GM06990 (cell line): ENCODE measurements around the gene AKAP12.

Source experiments
- DNase-seq: peaks from one replicate; pipeline ENCODE4 v3.0.0-alpha.2; 2011; ENCODE audit not compliant: insufficient read length; ENCODE audit errors: extremely low read depth
- H3K27me3 ChIP-seq: replicated peaks from 2 replicates; pipeline ENCODE4 v1.6.0; 2011; ENCODE audit warnings: low read length; ENCODE audit not compliant: control insufficient read depth, insufficient read depth
- H3K36me3 ChIP-seq: 2 replicates; pipeline ENCODE4 v1.5.1; 2011; ENCODE audit warnings: low read length; ENCODE audit not compliant: control insufficient read depth, insufficient read depth
- H3K4me3 ChIP-seq: replicated peaks from 2 replicates; pipeline ENCODE4 v1.5.1; 2011; ENCODE audit warnings: low read depth, mild to moderate bottlenecking, control low read depth, low read length
- TF ChIP-seq, protein P1 (sequence below): IDR thresholded peaks from 2 replicates; pipeline ENCODE4 v1.5.1; 2011; ENCODE audit warnings: low read length, control low read depth, mild to moderate bottlenecking, inconsistent platforms; ENCODE audit not compliant: insufficient read depth, poor library complexity, severe bottlenecking

AKAP12 gene

DNA sequence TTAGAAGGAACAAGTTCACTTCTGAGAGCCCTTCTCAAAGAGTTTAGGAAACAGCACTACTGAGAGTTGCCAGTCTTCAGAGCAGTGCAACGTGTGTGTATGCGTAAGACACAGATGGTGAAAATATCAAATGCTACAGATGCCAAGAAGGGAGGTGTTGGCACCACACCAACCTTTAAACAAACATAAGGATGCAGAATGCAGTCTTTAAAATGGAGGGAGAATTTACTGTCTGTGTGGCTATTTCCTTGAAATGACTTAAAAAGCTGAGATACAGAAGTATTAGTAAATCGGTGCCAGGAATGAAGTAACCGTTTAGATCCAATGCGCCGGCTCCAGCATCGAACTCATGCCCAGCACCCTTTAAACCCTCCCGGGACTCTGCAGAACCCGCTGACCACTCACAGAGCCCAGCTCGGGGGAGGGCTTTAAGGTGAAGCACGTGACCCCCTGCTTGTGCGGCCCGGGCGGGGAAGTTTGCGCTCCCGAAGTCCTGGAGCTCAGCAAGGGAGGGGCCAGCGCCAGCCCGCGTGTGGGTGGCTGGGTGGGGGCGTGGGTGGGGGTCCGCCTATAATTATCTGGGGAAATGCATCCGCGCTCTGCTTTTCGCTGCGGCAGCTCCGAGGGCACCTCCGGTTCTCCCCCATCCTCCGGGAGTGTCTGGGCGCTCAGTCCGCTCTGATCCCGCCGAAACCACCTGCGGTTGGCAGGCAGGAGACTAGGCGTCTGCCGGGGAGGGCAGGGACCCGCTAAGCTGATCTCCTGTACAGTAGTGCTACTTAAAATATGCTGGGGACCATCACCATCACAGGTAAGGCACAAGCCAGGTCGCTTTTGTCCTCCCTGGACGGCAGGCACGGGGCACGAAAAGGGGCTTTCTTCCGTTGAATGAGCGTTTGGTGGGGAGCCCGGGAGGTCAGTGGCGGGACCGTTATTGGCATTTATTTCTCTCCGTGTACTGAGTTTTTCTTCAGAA is 85.6 kb downstream of the AKAP12 start:
- TF ChIP-seq, protein P1, sequence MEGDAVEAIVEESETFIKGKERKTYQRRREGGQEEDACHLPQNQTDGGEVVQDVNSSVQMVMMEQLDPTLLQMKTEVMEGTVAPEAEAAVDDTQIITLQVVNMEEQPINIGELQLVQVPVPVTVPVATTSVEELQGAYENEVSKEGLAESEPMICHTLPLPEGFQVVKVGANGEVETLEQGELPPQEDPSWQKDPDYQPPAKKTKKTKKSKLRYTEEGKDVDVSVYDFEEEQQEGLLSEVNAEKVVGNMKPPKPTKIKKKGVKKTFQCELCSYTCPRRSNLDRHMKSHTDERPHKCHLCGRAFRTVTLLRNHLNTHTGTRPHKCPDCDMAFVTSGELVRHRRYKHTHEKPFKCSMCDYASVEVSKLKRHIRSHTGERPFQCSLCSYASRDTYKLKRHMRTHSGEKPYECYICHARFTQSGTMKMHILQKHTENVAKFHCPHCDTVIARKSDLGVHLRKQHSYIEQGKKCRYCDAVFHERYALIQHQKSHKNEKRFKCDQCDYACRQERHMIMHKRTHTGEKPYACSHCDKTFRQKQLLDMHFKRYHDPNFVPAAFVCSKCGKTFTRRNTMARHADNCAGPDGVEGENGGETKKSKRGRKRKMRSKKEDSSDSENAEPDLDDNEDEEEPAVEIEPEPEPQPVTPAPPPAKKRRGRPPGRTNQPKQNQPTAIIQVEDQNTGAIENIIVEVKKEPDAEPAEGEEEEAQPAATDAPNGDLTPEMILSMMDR, result no peak
- no peak for DNase-seq
- H3K36me3 ChIP-seq, result no peaks in the 10 kb centered on the region
- no peaks in the 10 kb centered on the region; the same call in 1 of the 2 replicates for H3K27me3 ChIP-seq
- H3K4me3 ChIP-seq, result peak overlapping the region; percentile 47

DNA sequence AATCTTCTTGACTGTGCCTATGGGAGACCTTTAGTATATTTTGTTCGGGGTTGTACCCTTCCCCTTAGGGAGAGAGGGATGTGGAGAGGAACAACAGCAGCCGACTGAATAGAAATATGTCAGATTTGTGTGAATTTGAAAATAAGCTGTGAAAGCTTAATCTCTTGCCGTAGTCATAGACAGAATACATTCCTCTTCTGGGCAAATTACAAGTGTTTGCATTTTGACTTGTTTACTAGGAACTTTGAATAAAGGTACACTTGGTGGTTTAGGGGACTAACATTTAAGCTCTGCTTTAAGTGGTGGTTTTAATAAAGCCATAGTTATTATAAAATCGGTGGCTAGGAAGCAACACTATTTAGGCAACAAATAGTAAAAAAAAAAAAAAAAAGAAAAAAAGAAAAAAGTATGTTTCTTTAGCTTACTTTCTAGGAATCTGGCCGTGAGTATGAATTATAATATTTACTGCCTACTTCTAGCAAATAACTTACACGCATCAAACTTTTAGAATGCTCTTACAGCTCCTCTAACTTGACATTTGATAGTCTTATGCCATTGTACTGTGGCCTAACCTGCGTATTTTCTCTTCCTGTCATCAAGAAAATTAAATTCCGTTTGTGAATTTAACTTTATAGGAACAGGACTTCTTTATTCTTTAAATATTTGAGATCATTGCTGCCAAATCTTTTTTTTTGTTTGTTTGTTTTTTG is 86.5 kb downstream of the AKAP12 start:
- no peak overlapping the region for H3K4me3 ChIP-seq
- no peaks in the 10 kb centered on the region for H3K36me3 ChIP-seq
- no peaks in the 10 kb centered on the region; the same call in 1 of the 2 replicates for H3K27me3 ChIP-seq
- TF ChIP-seq, protein P1, result no peak
- no peak for DNase-seq

DNA sequence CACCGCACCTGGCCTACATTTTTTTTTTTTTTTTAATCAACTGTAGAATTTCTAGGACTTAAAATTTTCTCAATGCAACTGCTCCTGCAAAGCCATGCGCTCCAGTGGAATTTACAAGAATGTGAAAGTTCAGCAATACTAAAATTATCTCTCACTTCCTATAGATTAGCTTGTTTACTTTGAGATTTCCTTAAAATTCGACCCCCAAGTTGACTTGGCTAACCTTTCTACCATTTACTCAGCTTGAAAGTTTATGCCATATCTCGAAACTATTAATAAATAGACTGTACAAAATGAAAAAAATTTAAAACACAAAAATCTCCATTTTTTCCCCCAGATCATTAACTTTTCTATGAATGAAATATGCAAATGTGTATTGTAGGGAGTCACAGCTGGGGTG is 87.3 kb downstream of the AKAP12 start:
- DNase-seq, result no peak
- Histone ChIP-seq H3K36me3 (no peaks in the 10 kb centered on the region), H3K27me3 (no peaks in the 10 kb centered on the region; the same call in 1 of the 2 replicates), H3K4me3 (no peak overlapping the region)
- TF ChIP-seq, protein P1, result no peak

DNA sequence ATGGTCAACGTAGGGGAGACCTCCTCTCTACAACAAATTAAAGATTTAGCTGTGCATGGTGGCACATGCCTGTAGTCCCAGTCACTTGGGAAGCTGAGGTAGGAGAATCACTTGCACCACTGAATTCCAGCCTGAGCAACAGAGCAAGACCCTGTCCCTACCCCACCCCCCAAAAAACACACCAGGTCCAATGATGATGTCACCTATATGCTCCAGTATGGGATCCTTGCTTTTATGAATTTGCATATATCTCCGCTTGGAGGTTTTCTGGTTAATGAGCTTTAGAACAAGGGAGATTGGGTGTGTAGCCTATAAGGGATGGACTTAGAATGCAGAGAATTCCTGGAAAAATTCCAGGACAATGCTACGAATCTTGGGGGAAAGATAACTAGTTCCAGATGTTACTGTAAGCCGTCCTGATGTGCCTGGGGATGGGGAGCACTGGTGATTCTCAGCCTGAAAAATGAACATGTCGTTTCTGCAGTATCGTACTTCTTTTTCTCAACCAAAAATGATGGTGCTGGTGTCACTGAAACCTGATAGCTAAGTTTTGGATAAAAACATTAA is 90.4 kb downstream of the AKAP12 start:
- no peak for DNase-seq
- no peaks in the 10 kb centered on the region for H3K27me3 ChIP-seq
- TF ChIP-seq, protein P1, result no peak
- H3K4me3 ChIP-seq, result no peak overlapping the region
- H3K36me3 ChIP-seq, result no peaks in the 10 kb centered on the region

DNA sequence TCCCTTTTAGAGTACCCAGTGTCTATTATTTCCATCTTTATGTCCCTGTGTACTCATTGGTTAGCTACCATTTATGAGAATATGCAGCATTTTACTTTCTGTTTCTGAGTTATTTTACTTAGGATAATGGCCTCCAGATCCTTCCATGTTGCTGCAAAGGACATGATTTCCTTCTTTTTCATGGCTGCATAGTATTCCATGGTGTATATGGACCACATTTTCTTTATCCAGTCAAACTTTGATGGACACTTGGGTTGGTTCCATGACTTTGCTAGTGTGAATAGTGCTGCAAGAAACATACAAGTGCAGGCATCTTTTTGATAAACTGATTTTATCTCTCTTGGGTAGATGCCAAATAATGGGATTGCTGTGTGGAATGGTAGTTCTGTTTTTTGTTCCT is 96.2 kb downstream of the AKAP12 start:
- H3K27me3 ChIP-seq, result no peaks in the 10 kb centered on the region; the same call in 1 of the 2 replicates
- TF ChIP-seq, protein P1, result no peak
- no peak overlapping the region for H3K4me3 ChIP-seq
- DNase-seq, result no peak
- no peaks in the 10 kb centered on the region for H3K36me3 ChIP-seq
